K562 (cell line): Measurements from ENCODE around the gene SNAP23. TPM values are rescaled to one million over a fixed set of nuclear protein-coding genes. Genes with fewer than 3 reads are reported as not detected.

ENCODE experiments used
- ATAC-seq: fragments of 200-7000 bp; cut with Tn5 transposase; 3 replicates; pipeline ENCODE4 v1.9.1; 2020; ENCODE audit warnings: moderate library complexity
- BruUV-seq: library from RNA; stranded (reverse); fragments of 400-500 nt; replicated peaks from 2 replicates; lab custom pipeline; 2021; lab: Mats Ljungman, UMichigan
- CTCF ChIA-PET: fragments of 300-600 bp; formaldehyde crosslinking; extraction: SDS; loops from one replicate; lab custom pipeline; 2021; ENCODE audit warnings: low intra/inter-chr PET ratio; lab: Yijun Ruan, JAX
- POLR2A ChIA-PET: fragments of 300-600, 350-650 bp; sonication (Branson Sonifier 250); formaldehyde crosslinking; extraction: SDS; loops from one replicate; lab custom pipeline; 2021; ENCODE audit warnings: antibody characterized with exemption, inconsistent platforms; lab: Yijun Ruan, JAX
- DNase-seq, 4 experiments: peaks; one replicate each; pipeline versions ENCODE4 v3.0.0 to v3.0.0-alpha.2; 2011 to 2018; ENCODE audit warnings: low spot score in 3 of 4, mixed read lengths in 3 of 4; ENCODE audit errors: extremely low read depth in 1 of 4
- FAIRE-seq: peaks from 2 replicates; lab custom pipeline; 2011; peaks lifted over from hg19 to GRCh38; lab: Jason Lieb, UNC
- H2AFZ ChIP-seq: 2 replicates; pipeline ENCODE4 v1.6.0; 2011; ENCODE audit warnings: low read depth, low read length, control low read depth, inconsistent platforms
- H3K27ac ChIP-seq: fragments of 200-600 bp; 3 replicates; pipeline ENCODE4 v1.8.0; 2011; ENCODE audit warnings: low read depth, mild to moderate bottlenecking, control low read depth, inconsistent platforms, low read length, moderate library complexity, mixed read lengths; ENCODE audit errors: extremely low read depth
- H3K27me3 ChIP-seq, 2 experiments: fragments of 300-600 bp in 1 of 2; 2 replicates in 1 of 2; 3 replicates in 1 of 2; pipeline versions ENCODE4 v1.6.0 to v1.8.0; 2011; ENCODE audit warnings: inconsistent platforms in 2 of 2, low read length in 2 of 2, mild to moderate bottlenecking in 1 of 2, mixed read lengths in 1 of 2, moderate library complexity in 1 of 2; ENCODE audit not compliant: control insufficient read depth in 2 of 2, insufficient read depth in 2 of 2
- H3K36me3 ChIP-seq: fragments of 300-600 bp; 3 replicates; pipeline ENCODE4 v1.8.0; 2011; ENCODE audit warnings: mild to moderate bottlenecking, low read length, inconsistent platforms; ENCODE audit not compliant: control insufficient read depth, insufficient read depth
- H3K4me1 ChIP-seq, 2 experiments: fragments of 200-600 bp in 1 of 2; replicated peaks in 1 of 2; 2 replicates in 1 of 2; 3 replicates in 1 of 2; pipeline versions ENCODE4 v1.5.1 to v1.8.0; 2011; ENCODE audit warnings: inconsistent platforms in 2 of 2, low read length in 2 of 2, mild to moderate bottlenecking in 1 of 2, mixed read lengths in 1 of 2, moderate library complexity in 1 of 2; ENCODE audit not compliant: control insufficient read depth in 2 of 2, insufficient read depth in 2 of 2
- H3K4me2 ChIP-seq: 2 replicates; pipeline ENCODE4 v1.6.1; 2011; ENCODE audit warnings: low read length, control low read depth, inconsistent platforms, mixed read lengths; ENCODE audit not compliant: insufficient read depth
- H3K4me3 ChIP-seq: fragments of 200-600 bp; sonication (generic), shearing (Covaris generic); 2 replicates; pipeline ENCODE4 v1.5.1; 2016; ENCODE audit warnings: control low read depth, inconsistent platforms
- H3K79me2 ChIP-seq: fragments of 200-600 bp; 3 replicates; pipeline ENCODE4 v1.8.0; 2011; ENCODE audit warnings: low read length, inconsistent platforms; ENCODE audit not compliant: control insufficient read depth, insufficient read depth
- H3K9ac ChIP-seq, 2 experiments: 2 replicates each; pipeline versions ENCODE4 v1.6.0 to v1.6.1; 2011; ENCODE audit warnings: low read depth in 2 of 2, low read length in 2 of 2, control low read depth in 1 of 2, inconsistent platforms in 1 of 2, mild to moderate bottlenecking in 1 of 2, mixed read lengths in 1 of 2; ENCODE audit not compliant: insufficient read depth in 1 of 2
- H3K9me1 ChIP-seq: one replicate; pipeline ENCODE4 v1.6.0; 2011; ENCODE audit warnings: inconsistent platforms, mild to moderate bottlenecking, low read length, moderate library complexity; ENCODE audit not compliant: control insufficient read depth, insufficient read depth
- H3K9me3 ChIP-seq: replicated peaks from 2 replicates; pipeline ENCODE4 v1.5.1; 2011; ENCODE audit warnings: low read depth, low read length, inconsistent platforms; ENCODE audit not compliant: control insufficient read depth, insufficient read depth
- H4K20me1 ChIP-seq: replicated peaks from 2 replicates; pipeline ENCODE4 v1.6.1; 2011; ENCODE audit warnings: low read length, inconsistent platforms, mixed read lengths; ENCODE audit not compliant: control insufficient read depth, insufficient read depth
- FOXJ3 ChIP-seq: sonication (generic); formaldehyde crosslinking; IDR thresholded peaks from 2 replicates; pipeline ENCODE4 v1.4.0; 2020; ENCODE audit warnings: mild to moderate bottlenecking, missing genetic modification reagents
- HMG20B ChIP-seq: fragments of 250-450 bp; sonication (Bioruptor Pico); IDR thresholded peaks from 2 replicates; pipeline ENCODE4 v1.5.0; 2021; ENCODE audit warnings: mild to moderate bottlenecking
- KLF1 ChIP-seq: fragments of 450-650 bp; IDR thresholded peaks from 2 replicates; pipeline ENCODE4 v1.6.1; 2016; ENCODE audit warnings: missing genetic modification characterization, missing compliant biosample characterization
- MTA3 ChIP-seq: fragments of 450-650 bp; formaldehyde crosslinking; IDR thresholded peaks from 2 replicates; pipeline ENCODE4 v1.6.1; 2017; ENCODE audit warnings: mild to moderate bottlenecking, borderline replicate concordance
- PHB2 ChIP-seq: fragments of 450-650 bp; IDR thresholded peaks from 2 replicates; pipeline ENCODE4 v1.6.1; 2017; ENCODE audit warnings: low read depth
- SPI1 ChIP-seq: IDR thresholded peaks from 2 replicates; pipeline ENCODE4 v1.6.1; 2011; ENCODE audit warnings: low read depth, low read length, control low read depth, borderline replicate concordance
- TAF7 ChIP-seq: fragments of 450-650 bp; IDR thresholded peaks from 2 replicates; pipeline ENCODE4 v1.6.1; 2016; ENCODE audit warnings: missing genetic modification characterization, missing compliant biosample characterization
- TSC22D4 ChIP-seq: fragments of 450-650 bp; IDR thresholded peaks from 2 replicates; pipeline ENCODE4 v1.6.1; 2016; ENCODE audit warnings: missing genetic modification characterization, missing biosample characterization, control low read depth
- ZNF121 ChIP-seq: sonication (generic); formaldehyde crosslinking; conservative IDR thresholded peaks from 2 replicates; pipeline ENCODE4 v1.8.0; 2022; ENCODE audit warnings: missing genetic modification reagents
- WGBS: fragments of 100-300 bp; shearing (Covaris generic); methylation state at CpG from one replicate; pipeline ENCODE4 v1.1.6; 2016; ENCODE audit warnings: low coverage, mixed read lengths; ENCODE audit not compliant: insufficient coverage; ENCODE audit errors: missing lambda C conversion rate; 5-methylcytosine and 5-hydroxymethylcytosine counted together
- in situ Hi-C: fragments of 300-500 bp; cut with MboI; formaldehyde crosslinking; loops from 4 replicates; pipeline ENCODE4 v1.15.0; 2018; ENCODE audit warnings: inconsistent platforms, mixed read lengths
- intact Hi-C: fragments of 100-400 bp; cut with micrococcal nuclease; formaldehyde crosslinking; loops from 2 replicates; pipeline ENCODE4 v1.14.2; 2022
- polyA plus RNA-seq, 8 experiments: library from polyadenylated mRNA; depleted of rRNA in 4 of 8; stranded (reverse) in 5 of 8; unstranded in 3 of 8; fragments of >200 nt; fragmentation: Nextera tagmentation in 2 of 8; fragmentation: Illumina TruSeq in 1 of 8; extraction: Ambion mirVana in 2 of 8; extraction: Trizol in 1 of 8; gene quantifications; 2 replicates each; pipeline versions ENCODE4 v1.2.1 to v1.2.3, GENCODE V29; 2011 to 2014; ENCODE audit warnings: inconsistent platforms in 1 of 8, missing spikeins in 1 of 8
- total RNA-seq, 7 experiments: library from RNA; depleted of rRNA in 6 of 7; stranded (reverse); fragments of >200 nt in 6 of 7; fragmentation: Illumina TruSeq in 2 of 7; extraction: Trizol in 2 of 7; gene quantifications; 2 replicates each; pipeline versions ENCODE4 v1.2.1 to v1.2.3, GENCODE V29; 2011 to 2021; ENCODE audit warnings: low replicate concordance in 1 of 7

The SNAP23 gene
- total and polyA plus RNA-seq, 9 of the 15 experiments (the other 6 are each of a cell fraction or from before 2014, with no cell fraction given) = 78.9 to 168 (median 117) TPM

DNA sequence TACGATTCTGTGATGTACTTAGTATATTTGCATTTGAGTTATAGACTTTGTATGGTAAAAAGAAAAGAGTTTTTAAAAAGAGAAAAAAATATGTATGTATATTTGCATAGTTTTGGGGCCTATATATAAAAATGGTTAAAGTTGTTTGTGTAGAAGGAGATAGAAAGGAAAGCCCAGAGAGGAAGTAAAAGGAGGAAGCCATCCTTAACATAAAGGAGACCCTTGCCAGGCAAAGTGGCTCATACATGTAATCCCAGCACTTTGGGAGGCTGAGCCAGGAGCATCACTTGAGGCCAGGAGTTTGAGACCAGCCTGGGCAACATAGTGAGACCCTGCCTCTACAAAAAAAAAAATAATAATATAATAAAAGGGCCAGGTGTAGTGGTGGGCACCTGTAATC lies 8.4 kb downstream of the SNAP23 start:
- intact Hi-C loops = loop anchor here (10.0 kb wide), 1 partner anchor 81 kb away; no protein-coding TSS in a partner anchor
- CTCF ChIA-PET = no interaction called here

DNA sequence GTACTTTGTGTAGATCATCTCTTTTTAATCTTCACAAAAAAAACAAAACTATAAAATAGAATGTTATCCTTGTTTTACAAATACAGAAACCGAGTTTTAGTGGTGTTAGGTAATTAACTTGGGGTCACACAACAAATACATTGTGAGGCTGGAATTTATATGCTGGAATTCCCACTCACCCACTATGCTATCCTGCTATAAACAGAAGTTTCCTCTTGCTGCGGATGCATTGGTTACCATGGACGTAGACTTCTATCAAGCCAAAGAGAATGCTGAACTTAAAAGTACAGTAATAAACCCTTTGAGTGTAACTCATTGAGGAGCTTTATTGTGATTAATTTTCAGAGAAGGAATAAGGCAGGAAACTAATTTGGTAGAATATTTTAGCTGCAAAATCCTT lies 9.2 kb downstream of the SNAP23 start:
- FAIRE-seq = no peak
- in situ Hi-C loops = no loop called here
- BruUV-seq = no TSS peak
- WGBS = 62% methylated on average over 3 of the region's 3 CpGs
- Histone ChIP-seq H3K36me3 (peaks cover 12% of the 10 kb centered on the region), H3K27ac (peak overlapping the region; percentile 49; the same call in 1 of the 3 replicates)
- no peak for TF ChIP-seq HMG20B
- TF ChIP-seq, all 486 proteins: peak for 0
- ChIA-PET CTCF (no interaction called here), POLR2A (interaction anchor here (0.7 to 3.1 kb wide), 5 partner anchors 9 to 47 kb away, joined by 3 to 13 read pairs (median 5); partner anchors contain the start of genes SNAP23 and ZNF106)
- no peaks in the 10 kb centered on the region for H3K9me3 ChIP-seq
- H3K27me3 ChIP-seq = no peaks in the 10 kb centered on the region
- no peak overlapping the region for H3K4me3 ChIP-seq
- ATAC-seq (no peak), DNase-seq (no peak)
- peaks cover 22 to 29% of the 10 kb centered on the region in 2 experiments for H3K4me1 ChIP-seq
- no peaks in the 10 kb centered on the region for H4K20me1 ChIP-seq
- no peak overlapping the region for H3K4me2 ChIP-seq
- peaks cover 80% of the 10 kb centered on the region for H3K79me2 ChIP-seq
- no peak overlapping the region for H3K9ac ChIP-seq
- no peaks in the 10 kb centered on the region for H3K9me1 ChIP-seq
- intact Hi-C loops = loop anchor here (10.0 kb wide), 1 partner anchor 80 kb away; no protein-coding TSS in a partner anchor
- no peak overlapping the region for H2AFZ ChIP-seq

More for the DNA sequence above, 8.4 kb downstream of the SNAP23 start:
- POLR2A ChIA-PET = interaction anchor here (3.1 kb wide), 1 partner anchor 9 kb away, joined by 13 read pairs; the partner anchor contains the start of gene SNAP23
- ATAC-seq (no peak), DNase-seq (no peak), FAIRE-seq (no peak)
- no peak overlapping the region for H2AFZ ChIP-seq
- BruUV-seq = no TSS peak
- in situ Hi-C loops = no loop called here
- H3K4me3 ChIP-seq = no peak overlapping the region
- no peak overlapping the region for H3K9ac ChIP-seq
- no peaks in the 10 kb centered on the region for H3K27me3 ChIP-seq
- H3K27ac ChIP-seq = no peak overlapping the region
- no peak overlapping the region for H3K4me2 ChIP-seq
- peaks cover 74% of the 10 kb centered on the region for H3K79me2 ChIP-seq
- H3K36me3 ChIP-seq = peaks cover 12% of the 10 kb centered on the region
- no peak for TF ChIP-seq FOXJ3 (CRISPR knock-in tag)
- no peak for TF ChIP-seq KLF1
- TF ChIP-seq ZNF121 (CRISPR knock-in tag) = peak; percentile 32
- no peak for TF ChIP-seq MTA3
- TF ChIP-seq SPI1 = peak; percentile 41; the same call in 1 of the 2 replicates
- no peak for TF ChIP-seq TAF7 (tag)
- TF ChIP-seq PHB2 = no peak
- no peak for TF ChIP-seq TSC22D4 (tag)
- H3K4me1 ChIP-seq = peaks cover 22 to 32% of the 10 kb centered on the region in 2 experiments
- no peaks in the 10 kb centered on the region for H3K9me1 ChIP-seq
- no peaks in the 10 kb centered on the region for H3K9me3 ChIP-seq
- H4K20me1 ChIP-seq = no peaks in the 10 kb centered on the region
- WGBS = 90% methylated on average over 1 of the region's 1 CpG
